Muscle layer of duodenum (tissue), 2 donors: ENCODE results near the gene CCDC188.

Experiments used
- H3K27ac ChIP-seq: one replicate; pipeline ENCODE4 v1.7.0; 2013; ENCODE audit warnings: mild to moderate bottlenecking, low read length
- H3K27me3 ChIP-seq: one replicate; pipeline ENCODE4 v1.7.0; 2013; ENCODE audit warnings: low read depth, mild to moderate bottlenecking, control low read depth, low read length
- H3K36me3 ChIP-seq, 2 donors: one replicate each; pipeline ENCODE4 v1.7.0; 2013; ENCODE audit warnings: low read length in 2 of 2, control low read depth in 1 of 2, mild to moderate bottlenecking in 1 of 2; ENCODE audit not compliant: insufficient read depth in 2 of 2, control insufficient read depth in 1 of 2
- H3K4me1 ChIP-seq, 2 donors: one replicate each; pipeline ENCODE4 v1.7.0; 2013; ENCODE audit warnings: low read length in 2 of 2, mild to moderate bottlenecking in 2 of 2, control low read depth in 1 of 2, moderate library complexity in 1 of 2; ENCODE audit not compliant: insufficient read depth in 2 of 2, control insufficient read depth in 1 of 2
- H3K4me3 ChIP-seq, 2 donors: one replicate each; pipeline ENCODE4 v1.7.0; 2013; ENCODE audit warnings: low read length in 2 of 2, low read depth in 1 of 2, mild to moderate bottlenecking in 1 of 2
- H3K9me3 ChIP-seq, 2 donors: one replicate each; pipeline ENCODE4 v1.7.0; 2013; ENCODE audit warnings: low read length in 2 of 2, control low read depth in 1 of 2, mild to moderate bottlenecking in 1 of 2; ENCODE audit not compliant: control insufficient read depth in 1 of 2
- donor health status: healthy.

Gene CCDC188

GRCh38 chr22:20112623-20113511 lies 38.0 kb downstream of the CCDC188 start:
- no peak overlapping the region for H3K27ac ChIP-seq
- H3K4me1 ChIP-seq: peaks cover 0 to 16% of the 10 kb centered on the region in 2 donors

DNA sequence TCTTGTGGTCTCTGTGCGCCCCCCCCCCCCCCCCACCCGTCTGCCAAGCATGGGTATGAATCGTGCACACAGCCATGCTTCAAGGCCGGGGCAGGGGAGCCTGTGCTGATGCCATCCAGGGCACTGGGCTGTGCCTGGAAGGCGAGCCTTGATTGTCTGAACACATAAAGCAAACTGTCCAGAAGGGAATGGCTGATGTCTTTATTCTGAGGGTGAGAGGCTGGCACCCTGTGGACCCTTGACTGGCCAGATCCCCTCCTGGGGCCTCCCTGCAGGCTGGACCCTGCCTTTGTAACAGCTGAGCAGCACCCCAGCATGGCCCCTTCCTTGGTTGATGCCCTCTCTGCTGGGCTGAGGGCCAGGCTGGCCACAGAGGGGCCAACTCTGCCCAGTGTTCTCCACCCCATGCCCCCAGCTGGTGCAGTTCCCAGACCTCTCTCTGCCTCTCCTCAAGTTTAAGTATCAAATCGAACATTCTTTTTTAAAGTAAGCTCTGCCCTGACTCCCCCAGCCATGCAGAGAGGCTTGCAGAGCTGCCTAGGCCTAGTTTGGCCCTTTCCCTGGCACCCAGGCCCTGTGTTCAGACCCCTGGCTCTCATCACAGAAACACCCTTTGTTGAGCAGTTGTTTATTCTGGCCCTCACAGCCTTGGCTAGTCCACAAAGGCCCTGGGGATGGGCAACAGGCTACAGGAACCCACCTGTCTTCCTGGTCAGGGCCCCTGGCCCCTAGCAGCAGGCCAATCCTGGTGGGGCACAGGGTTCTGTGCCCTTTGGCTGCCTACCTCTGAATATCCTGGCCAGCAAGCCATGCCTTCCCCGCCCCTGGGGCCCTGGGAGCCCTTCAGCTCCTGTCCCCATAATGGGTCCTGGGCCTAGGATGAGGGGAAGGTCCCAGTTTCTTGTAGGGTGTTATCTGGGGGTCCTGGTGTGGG lies 38.9 kb downstream of the CCDC188 start:
- peaks cover 25 to 80% of the 10 kb centered on the region in 2 donors for H3K36me3 ChIP-seq
- no peak overlapping the region for H3K27ac ChIP-seq
- H3K4me1 ChIP-seq: peaks cover 0 to 14% of the 10 kb centered on the region in 2 donors
- H3K27me3 ChIP-seq: no peaks in the 10 kb centered on the region
- no peak overlapping the region for H3K4me3 ChIP-seq
- no peaks in the 10 kb centered on the region for H3K9me3 ChIP-seq

More at GRCh38 chr22:20112623-20113511, 38.0 kb downstream of the CCDC188 start:
- H3K9me3 ChIP-seq: no peaks in the 10 kb centered on the region
- H3K36me3 ChIP-seq: peaks cover 16 to 71% of the 10 kb centered on the region in 2 donors
- no peaks in the 10 kb centered on the region for H3K27me3 ChIP-seq
- no peak overlapping the region for H3K4me3 ChIP-seq

- Histone ChIP-seq H3K27me3 (no peaks in the 10 kb centered on the region), H3K4me1 (peaks cover 0 to 10% of the 10 kb centered on the region in 2 donors), H3K36me3 (peaks cover 33 to 88% of the 10 kb centered on the region in 2 donors), H3K4me3 (no peak overlapping the region), H3K27ac (no peak overlapping the region), H3K9me3 (no peaks in the 10 kb centered on the region)
Measured at GRCh38 chr22:20111045-20111688, 39.7 kb downstream of the CCDC188 start.

DNA sequence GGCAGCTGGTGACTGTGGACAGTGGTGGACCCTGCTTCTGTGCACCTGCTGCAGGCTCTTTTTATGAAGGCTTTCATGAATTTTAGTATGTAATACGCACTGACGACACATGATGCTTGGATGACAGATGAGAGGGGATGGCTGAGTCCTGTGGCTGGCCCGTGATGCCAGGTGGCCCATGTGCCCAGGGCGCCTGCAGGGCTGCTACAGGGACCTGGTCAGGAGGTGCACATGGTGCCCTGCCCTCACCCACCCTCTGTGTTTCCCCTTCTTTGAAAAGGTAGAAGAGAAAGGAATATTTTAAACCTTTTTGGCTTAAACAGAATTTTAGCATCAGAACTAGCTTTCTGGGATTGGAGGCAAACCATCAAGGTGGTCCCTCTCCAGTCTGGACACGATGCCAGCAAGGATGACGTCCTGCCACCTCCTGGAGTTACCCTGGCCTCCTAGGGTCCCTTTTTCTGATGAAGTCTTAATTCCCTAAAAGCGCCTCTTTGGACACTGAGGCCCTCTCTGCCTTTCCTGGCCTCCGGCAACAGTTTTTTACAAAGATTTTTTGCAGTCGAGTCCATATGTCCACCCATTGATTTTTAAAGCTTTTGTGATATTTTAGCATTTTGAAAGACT lies 40.4 kb downstream of the CCDC188 start:
- no peaks in the 10 kb centered on the region for H3K9me3 ChIP-seq
- H3K4me3 ChIP-seq: no peak overlapping the region
- peaks cover 0 to 3% of the 10 kb centered on the region in 2 donors for H3K4me1 ChIP-seq
- H3K27me3 ChIP-seq: no peaks in the 10 kb centered on the region
- H3K36me3 ChIP-seq: peaks cover 39 to 92% of the 10 kb centered on the region in 2 donors
- H3K27ac ChIP-seq: no peak overlapping the region

GRCh38 chr22:20109411-20110358 lies 41.2 kb downstream of the CCDC188 start:
- H3K36me3 ChIP-seq: peaks cover 47 to 97% of the 10 kb centered on the region in 2 donors

DNA sequence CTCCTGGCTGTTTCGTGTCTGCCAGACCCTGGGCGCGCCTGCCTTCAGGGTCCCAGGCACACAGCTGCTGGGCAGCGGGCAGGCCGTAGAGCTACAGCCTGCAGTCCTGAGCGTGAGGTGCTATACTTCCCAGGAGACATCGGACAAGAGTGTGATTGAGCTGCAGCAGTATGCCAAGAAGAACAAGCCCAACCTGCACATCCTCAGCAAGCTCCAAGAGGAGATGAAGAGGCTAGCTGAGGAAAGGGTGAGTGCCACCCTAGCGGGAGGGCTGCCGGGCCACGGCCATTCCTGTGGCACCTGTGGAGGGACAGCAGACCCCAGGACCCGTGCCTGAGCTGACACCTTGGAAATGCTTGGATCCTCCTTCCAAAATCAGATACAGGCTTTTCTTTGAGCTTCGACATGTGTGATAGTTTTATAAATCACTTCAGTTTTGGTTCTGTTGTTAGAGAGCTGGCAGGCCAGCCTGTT lies 42.1 kb downstream of the CCDC188 start:
- Histone ChIP-seq H3K4me3 (no peak overlapping the region), H3K27me3 (no peaks in the 10 kb centered on the region), H3K9me3 (no peaks in the 10 kb centered on the region), H3K4me1 (no peaks in the 10 kb centered on the region), H3K36me3 (peaks cover 51 to 92% of the 10 kb centered on the region in 2 donors), H3K27ac (no peak overlapping the region)

More at GRCh38 chr22:20109411-20110358, 41.2 kb downstream of the CCDC188 start:
- H3K4me3 ChIP-seq: no peak overlapping the region
- no peak overlapping the region for H3K27ac ChIP-seq
- H3K27me3 ChIP-seq: no peaks in the 10 kb centered on the region
- no peaks in the 10 kb centered on the region for H3K9me3 ChIP-seq
- no peaks in the 10 kb centered on the region for H3K4me1 ChIP-seq

- Histone ChIP-seq H3K4me1 (no peaks in the 10 kb centered on the region), H3K4me3 (no peak overlapping the region), H3K9me3 (no peaks in the 10 kb centered on the region), H3K27me3 (no peaks in the 10 kb centered on the region), H3K36me3 (peaks cover 51 to 85% of the 10 kb centered on the region in 2 donors), H3K27ac (no peak overlapping the region)
Measured at GRCh38 chr22:20107951-20108756, 42.7 kb downstream of the CCDC188 start.

- no peak overlapping the region for H3K27ac ChIP-seq
- peaks cover 51 to 80% of the 10 kb centered on the region in 2 donors for H3K36me3 ChIP-seq
- H3K27me3 ChIP-seq: no peaks in the 10 kb centered on the region
- no peaks in the 10 kb centered on the region for H3K4me1 ChIP-seq
- no peaks in the 10 kb centered on the region for H3K9me3 ChIP-seq
- H3K4me3 ChIP-seq: no peak overlapping the region
Measured at GRCh38 chr22:20107471-20107901, 43.4 kb downstream of the CCDC188 start.

GRCh38 chr22:20106849-20107237 lies 44.0 kb downstream of the CCDC188 start:
- H3K36me3 ChIP-seq: peaks cover 58 to 80% of the 10 kb centered on the region in 2 donors
- H3K9me3 ChIP-seq: no peaks in the 10 kb centered on the region
- H3K27ac ChIP-seq: no peak overlapping the region
- no peak overlapping the region for H3K4me3 ChIP-seq
- H3K4me1 ChIP-seq: no peaks in the 10 kb centered on the region
- no peaks in the 10 kb centered on the region for H3K27me3 ChIP-seq
